OCI-LY7 (cell line): ENCODE data around the gene NPAS2. TPM values are rescaled to one million over a fixed set of nuclear protein-coding genes. Genes with fewer than 3 reads are reported as not detected.

ENCODE experiments used
- BruUV-seq: library from RNA; stranded (reverse); fragments of 400-500 nt; replicated peaks from 2 replicates; lab custom pipeline; 2021; lab: Mats Ljungman, UMichigan
- CTCF ChIA-PET: fragments of 300-600 bp; sonication (Branson Sonifier 250); formaldehyde crosslinking; loops from one replicate; lab custom pipeline; 2022; ENCODE audit warnings: antibody characterized with exemption; ENCODE audit not compliant: unreplicated experiment; lab: Charles Lee
- POLR2A ChIA-PET: fragments of 300-600 bp; sonication (Branson Sonifier 250); formaldehyde crosslinking; loops from one replicate; lab custom pipeline; 2022; ENCODE audit warnings: antibody characterized with exemption; lab: Charles Lee
- DNase-seq: peaks from one replicate; pipeline ENCODE4 v3.0.0-alpha.2; 2015; ENCODE audit warnings: low spot score
- H2AFZ ChIP-seq: fragments of 200-600 bp; sonication (generic), shearing (Covaris generic); 2 replicates; pipeline ENCODE4 v1.6.1; 2014; ENCODE audit warnings: mild to moderate bottlenecking, antibody characterized with exemption, low read length, moderate library complexity
- H3K27ac ChIP-seq: fragments of 200-600 bp; sonication (generic); 2 replicates; pipeline ENCODE4 v1.5.1; 2014; ENCODE audit warnings: mixed run types, low read depth, mild to moderate bottlenecking, moderate library complexity, low read length, inconsistent platforms; ENCODE audit not compliant: poor library complexity, severe bottlenecking
- H3K36me3 ChIP-seq: fragments of 200-600 bp; sonication (generic); 2 replicates; pipeline ENCODE4 v1.6.1; 2014; ENCODE audit warnings: mild to moderate bottlenecking, antibody characterized with exemption, low read length, moderate library complexity, mixed read lengths; ENCODE audit not compliant: insufficient read depth
- H3K4me1 ChIP-seq: fragments of 200-600 bp; sonication (generic); 2 replicates; pipeline ENCODE4 v1.5.1; 2014; ENCODE audit warnings: mild to moderate bottlenecking, low read length; ENCODE audit not compliant: insufficient read depth, poor library complexity, severe bottlenecking
- H3K4me2 ChIP-seq: fragments of 200-600 bp; sonication (generic); 2 replicates; pipeline ENCODE4 v1.6.1; 2014; ENCODE audit warnings: mild to moderate bottlenecking, low read length
- H3K4me3 ChIP-seq: fragments of 200-600 bp; sonication (generic); 2 replicates; pipeline ENCODE4 v1.5.1; 2014; ENCODE audit warnings: mild to moderate bottlenecking, low read depth, low read length; ENCODE audit not compliant: poor library complexity, severe bottlenecking
- H3K79me2 ChIP-seq: fragments of 200-600 bp; sonication (generic); 2 replicates; pipeline ENCODE4 v1.6.1; 2016; ENCODE audit warnings: low read depth, mild to moderate bottlenecking, low read length, moderate library complexity, mixed read lengths; ENCODE audit not compliant: insufficient read depth
- H3K9me2 ChIP-seq: fragments of 200-600 bp; sonication (generic); 2 replicates; pipeline ENCODE4 v1.6.1; 2016; ENCODE audit warnings: mild to moderate bottlenecking, low read length, mixed read lengths; ENCODE audit not compliant: insufficient read depth
- H3K9me3 ChIP-seq: fragments of 200-600 bp; sonication (generic); 2 replicates; pipeline ENCODE4 v1.6.1; 2014; ENCODE audit warnings: mild to moderate bottlenecking, mixed run types, low read length, mixed read lengths
- H4K20me1 ChIP-seq: fragments of 200-600 bp; sonication (generic); 2 replicates; pipeline ENCODE4 v1.6.1; 2014; ENCODE audit warnings: mild to moderate bottlenecking, antibody characterized with exemption, low read length, moderate library complexity, mixed read lengths; ENCODE audit not compliant: insufficient read depth
- CTCF ChIP-seq: fragments of 200-600 bp; sonication (generic); conservative IDR thresholded peaks from 2 replicates; pipeline ENCODE4 v1.5.1; 2014; ENCODE audit warnings: mild to moderate bottlenecking, antibody characterized with exemption, low read length, moderate library complexity, mixed read lengths
- EZH2phosphoT487 ChIP-seq: fragments of 200-600 bp; sonication (generic); IDR thresholded peaks from 2 replicates; pipeline ENCODE4 v1.6.1; 2018; ENCODE audit warnings: low read depth, borderline replicate concordance, mild to moderate bottlenecking, mixed run types, antibody characterized with exemption, low read length, moderate library complexity, mixed read lengths
- intact Hi-C: fragments of 100-400 bp; cut with micrococcal nuclease; formaldehyde crosslinking; loops from one replicate; pipeline ENCODE4 v1.10.0; 2022; ENCODE audit not compliant: unreplicated experiment
- total RNA-seq, 2 experiments: library from RNA; depleted of rRNA in 1 of 2; stranded (reverse); fragments of >200 nt in 1 of 2; shearing (Covaris generic) in 1 of 2; gene quantifications; 2 replicates each; pipeline ENCODE4 v1.2.3, GENCODE V29; 2014 to 2022

The NPAS2 gene
- total RNA-seq, 2 experiments from 2014 or later: not detected

GRCh38 chr2:100826494-100826893, 6.6 kb downstream of the NPAS2 start:
- no peak overlapping the region for H3K27ac ChIP-seq
- CTCF ChIA-PET: no interaction called here
- H3K79me2 ChIP-seq: no peaks in the 10 kb centered on the region

GRCh38 chr2:100831158-100831750, 11.3 kb downstream of the NPAS2 start:
- POLR2A ChIA-PET: no interaction called here
- no TSS peak for BruUV-seq
- H3K4me1 ChIP-seq: no peaks in the 10 kb centered on the region
- H2AFZ ChIP-seq: no peak overlapping the region
- no peak overlapping the region for H3K27ac ChIP-seq
- no peaks in the 10 kb centered on the region for H3K9me3 ChIP-seq
- no peaks in the 10 kb centered on the region for H3K9me2 ChIP-seq
- no peak for DNase-seq
- TF ChIP-seq CTCF (no peak), EZH2phosphoT487 (no peak)
- H3K4me2 ChIP-seq: no peak overlapping the region
- H3K79me2 ChIP-seq: no peaks in the 10 kb centered on the region
- no peak overlapping the region for H3K4me3 ChIP-seq
- no peaks in the 10 kb centered on the region for H4K20me1 ChIP-seq
- no peaks in the 10 kb centered on the region for H3K36me3 ChIP-seq
- CTCF ChIA-PET: no interaction called here
- intact Hi-C loops: no loop called here

More at GRCh38 chr2:100826494-100826893, 6.6 kb downstream of the NPAS2 start:
- BruUV-seq: no TSS peak
- H3K9me3 ChIP-seq: no peaks in the 10 kb centered on the region
- no peak overlapping the region for H2AFZ ChIP-seq
- H3K9me2 ChIP-seq: no peaks in the 10 kb centered on the region
- no peak overlapping the region for H3K4me3 ChIP-seq
- TF ChIP-seq EZH2phosphoT487: no peak
- TF ChIP-seq CTCF: no peak
- POLR2A ChIA-PET: no interaction called here
- DNase-seq: no peak
- intact Hi-C loops: no loop called here
- H3K4me1 ChIP-seq: no peaks in the 10 kb centered on the region
- no peak overlapping the region for H3K4me2 ChIP-seq
- H3K36me3 ChIP-seq: no peaks in the 10 kb centered on the region
- no peaks in the 10 kb centered on the region for H4K20me1 ChIP-seq

GRCh38 chr2:100831831-100832230, 11.9 kb downstream of the NPAS2 start:
- H3K4me3 ChIP-seq: no peak overlapping the region
- H3K36me3 ChIP-seq: no peaks in the 10 kb centered on the region
- intact Hi-C loops: no loop called here
- H3K4me1 ChIP-seq: no peaks in the 10 kb centered on the region
- H2AFZ ChIP-seq: no peak overlapping the region
- no TSS peak for BruUV-seq
- no peaks in the 10 kb centered on the region for H4K20me1 ChIP-seq
- ChIA-PET CTCF (no interaction called here), POLR2A (no interaction called here)
- no peaks in the 10 kb centered on the region for H3K79me2 ChIP-seq
- TF ChIP-seq EZH2phosphoT487: no peak
- TF ChIP-seq CTCF: no peak
- H3K9me3 ChIP-seq: no peaks in the 10 kb centered on the region
- H3K27ac ChIP-seq: no peak overlapping the region
- H3K4me2 ChIP-seq: no peak overlapping the region
- H3K9me2 ChIP-seq: no peaks in the 10 kb centered on the region
- no peak for DNase-seq
